Esophagus squamous epithelium (tissue), 5 donors: ENCODE data around the gene LACC1. TPM values are rescaled to one million over a fixed set of nuclear protein-coding genes. Genes with fewer than 3 reads are reported as not detected.

Experiments
- DNase-seq: peaks from one replicate; lab custom pipeline; 2025; lab: John Stamatoyannopoulos, UW
- H3K27ac ChIP-seq, 4 donors: fragments of 200-600 bp; sonication (generic); one replicate each; pipeline ENCODE4 v1.5.1; 2016 to 2019; ENCODE audit warnings: mild to moderate bottlenecking in 1 of 4
- H3K27me3 ChIP-seq, 4 donors: fragments of 200-600 bp; sonication (generic); 1 replicate in 3 of 4; 2 replicates in 1 of 4; pipeline versions ENCODE4 v1.5.1 to v1.6.0; 2017 to 2021; ENCODE audit warnings: antibody characterized with exemption in 1 of 4
- H3K36me3 ChIP-seq, 3 donors: fragments of 200-600 bp; sonication (generic); one replicate each; pipeline ENCODE4 v1.5.1; 2016 to 2019
- H3K4me1 ChIP-seq, 3 donors: fragments of 200-600 bp; sonication (generic); one replicate each; pipeline ENCODE4 v1.5.1; 2017 to 2019
- H3K4me3 ChIP-seq, 4 donors: fragments of 200-600 bp; sonication (generic); 1 replicate in 3 of 4; 2 replicates in 1 of 4; pipeline ENCODE4 v1.5.1; 2016 to 2019; ENCODE audit warnings: mild to moderate bottlenecking in 2 of 4, moderate library complexity in 1 of 4
- H3K9me3 ChIP-seq, 3 donors: fragments of 200-600 bp; sonication (generic); one replicate each; pipeline ENCODE4 v1.5.1; 2016 to 2019
- CTCF ChIP-seq, 6 experiments: fragments of 450-650 bp in 4 of 6; fragments of 200-600 bp in 2 of 6; sonication (generic) in 2 of 6; IDR thresholded peaks; one replicate each; pipeline ENCODE4 v1.5.1; 2016 to 2019; ENCODE audit warnings: antibody characterized with exemption in 6 of 6, mild to moderate bottlenecking in 4 of 6, moderate library complexity in 4 of 6
- POLR2A ChIP-seq, 4 donors: fragments of 450-650 bp; IDR thresholded peaks; one replicate each; pipeline ENCODE4 v1.6.1; 2017; ENCODE audit warnings: antibody characterized with exemption in 4 of 4, mild to moderate bottlenecking in 4 of 4, moderate library complexity in 3 of 4
- WGBS, 2 donors: methylation state at CpG; one replicate each; pipeline ENCODE4 v1.1.5; 2018; 5-methylcytosine and 5-hydroxymethylcytosine counted together
- intact Hi-C: fragments of 100-400 bp; cut with DNase I; formaldehyde crosslinking; loops from one replicate; pipeline ENCODE4 v1.15.0; 2022
- total RNA-seq, 4 donors: library from RNA; depleted of rRNA; stranded (reverse); fragments of >200 nt; gene quantifications; one replicate each; pipeline ENCODE4 v1.1.0, GENCODE V29; 2016
- donor health status: DM: yes; HTN: yes; CAD: no.

LACC1 gene
- 10 to 100 TPM in 2 of 4 donors, 1 to 10 TPM in 2; 3.3 to 15.3 (median 9.9) TPM for total RNA-seq

GRCh38 chr13:43879755-43880181 is at the start of gene LACC1:
TSS of gene LACC1 (plus strand) at chr13:43879904. CDS start at chr13:43880986, 1,082 bp downstream.
- intact Hi-C loops: no loop called here
- DNase-seq: peak; percentile 1

GRCh38 chr13:43830497-43830881 is 49.2 kb upstream of the LACC1 start:
- 22 to 29% methylated on average over 5 of the region's 5 CpGs for WGBS, 2 donors
- no peaks in the 10 kb centered on the region for H3K27me3 ChIP-seq
- peak overlapping the region; percentile 41 to 83 (median 66) for H3K27ac ChIP-seq
- no peaks in the 10 kb centered on the region for H3K9me3 ChIP-seq
- TF ChIP-seq CTCF (IDR thresholded peaks at IDR 0.05) (no peak), POLR2A (IDR thresholded peaks at IDR 0.05) (no peak)
- H3K36me3 ChIP-seq: no peaks in the 10 kb centered on the region
- H3K4me1 ChIP-seq: peaks cover 0 to 19% (median 4%) of the 10 kb centered on the region in 3 donors
- DNase-seq: no peak
- intact Hi-C loops: no loop called here
- H3K4me3 ChIP-seq: peak overlapping the region in 1 of 4 donors; percentile 23

More at GRCh38 chr13:43879755-43880181, at the start of gene LACC1:
- WGBS, 2 donors: 0% methylated on average over 5 to 20 of the region's 48 CpGs
- peak within 1 kb of the TSS; percentile 95 to 99 (median 97) for H3K27ac ChIP-seq
- H3K9me3 ChIP-seq: no peaks in the 10 kb centered on the region
- no peaks in the 10 kb centered on the region for H3K27me3 ChIP-seq
- peaks cover 4 to 36% (median 8%) of the 10 kb centered on the region in 3 donors for H3K4me1 ChIP-seq
- H3K36me3 ChIP-seq: peaks cover 0 to 8% (median 0%) of the 10 kb centered on the region in 3 donors
- H3K4me3 ChIP-seq: peak within 1 kb of the TSS; percentile 85 to 97 (median 88)
- no peak for TF ChIP-seq CTCF (IDR thresholded peaks at IDR 0.05)
- no peak for TF ChIP-seq POLR2A (IDR thresholded peaks at IDR 0.05)

- no peaks in the 10 kb centered on the region for H3K9me3 ChIP-seq
- 27 to 43% methylated on average over 2 of the region's 2 CpGs for WGBS, 2 donors
- H3K27ac ChIP-seq: peak overlapping the region in 2 of 4 donors; percentile 52 to 83
Measured at GRCh38 chr13:43831088-43831487, 48.6 kb upstream of the LACC1 start.

GRCh38 chr13:43835701-43836100 is 44.0 kb upstream of the LACC1 start:
- Histone ChIP-seq H3K9me3 (no peaks in the 10 kb centered on the region), H3K4me1 (peaks cover 0 to 10% (median 4%) of the 10 kb centered on the region in 3 donors), H3K4me3 (no peak overlapping the region), H3K27ac (no peak overlapping the region), H3K27me3 (no peaks in the 10 kb centered on the region), H3K36me3 (no peaks in the 10 kb centered on the region)
- intact Hi-C loops: no loop called here
- DNase-seq: no peak
- WGBS, 2 donors: 79 to 92% methylated on average over 2 of the region's 2 CpGs
- TF ChIP-seq CTCF (IDR thresholded peaks at IDR 0.05) (no peak), POLR2A (IDR thresholded peaks at IDR 0.05) (no peak)

More at GRCh38 chr13:43831088-43831487, 48.6 kb upstream of the LACC1 start:
- intact Hi-C loops: no loop called here
- DNase-seq: no peak
- no peak overlapping the region for H3K4me3 ChIP-seq
- H3K4me1 ChIP-seq: peaks cover 0 to 19% (median 4%) of the 10 kb centered on the region in 3 donors
- H3K36me3 ChIP-seq: no peaks in the 10 kb centered on the region
- TF ChIP-seq CTCF (IDR thresholded peaks at IDR 0.05): no peak
- no peak for TF ChIP-seq POLR2A (IDR thresholded peaks at IDR 0.05)
- H3K27me3 ChIP-seq: no peaks in the 10 kb centered on the region

- H3K4me1 ChIP-seq: no peaks in the 10 kb centered on the region
- H3K4me3 ChIP-seq: no peak overlapping the region
- H3K36me3 ChIP-seq: no peaks in the 10 kb centered on the region
- no peak for DNase-seq
- H3K27me3 ChIP-seq: no peaks in the 10 kb centered on the region
- intact Hi-C loops: no loop called here
- TF ChIP-seq POLR2A (IDR thresholded peaks at IDR 0.05) (no peak), CTCF (IDR thresholded peaks at IDR 0.05) (no peak)
- 70 to 81% methylated on average over 4 of the region's 4 CpGs for WGBS, 2 donors
- no peak overlapping the region for H3K27ac ChIP-seq
- no peaks in the 10 kb centered on the region for H3K9me3 ChIP-seq
Measured at GRCh38 chr13:43838909-43839308, 40.8 kb upstream of the LACC1 start.
